GM18867 (cell line): ENCODE measurements around the gene SLC38A9.
"Not testable (repeated sequence)": the region's sequence is repeated elsewhere in the genome, so short reads cannot be mapped to it uniquely, and the experiment has no call there.

Experiments used
- ATAC-seq: cut with Tn5 transposase; IDR thresholded peaks from one replicate; pipeline ENCODE4 v1.9.1; 2021; ENCODE audit warnings: mild to moderate bottlenecking, moderate library complexity; ENCODE audit not compliant: unreplicated experiment

Gene SLC38A9

DNA sequence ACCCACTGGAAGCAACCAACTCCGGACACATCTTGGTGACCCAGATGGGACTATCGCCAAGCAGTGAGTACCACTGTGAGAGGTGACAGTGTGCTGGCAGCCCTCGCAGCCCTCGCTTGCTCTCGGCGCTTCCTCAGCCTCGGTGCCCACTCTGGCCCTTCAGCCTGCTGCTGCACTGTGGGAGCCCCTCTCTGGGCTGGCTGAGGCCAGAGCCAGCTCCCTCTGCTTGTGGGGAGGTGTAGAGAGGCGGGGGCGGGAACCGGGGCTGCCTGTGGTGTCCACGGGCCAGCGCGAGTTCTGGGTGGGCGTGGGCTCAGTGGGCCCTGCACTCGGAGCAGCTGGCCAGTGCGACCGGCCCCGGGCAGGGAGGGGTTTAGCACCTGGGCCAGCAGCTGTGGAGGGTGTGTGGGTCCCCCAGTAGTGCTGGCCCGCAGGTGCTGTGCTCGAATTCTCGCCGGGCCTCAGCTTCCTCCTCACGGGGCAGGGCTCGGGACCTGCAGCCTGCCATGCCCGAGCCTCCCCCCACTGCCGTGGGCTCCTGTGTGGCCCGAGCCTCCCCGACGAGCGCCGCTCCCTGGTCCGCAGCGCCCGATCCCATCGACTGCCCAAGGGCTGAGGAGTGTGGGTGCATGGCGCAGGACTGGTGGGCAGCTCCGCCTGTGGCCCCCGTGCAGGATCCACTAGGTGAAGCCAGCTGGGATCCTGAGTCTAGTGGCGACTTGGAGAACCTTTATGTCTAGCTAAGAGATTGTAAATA lies 98.8 kb downstream of the SLC38A9 start:
- no peak for ATAC-seq

DNA sequence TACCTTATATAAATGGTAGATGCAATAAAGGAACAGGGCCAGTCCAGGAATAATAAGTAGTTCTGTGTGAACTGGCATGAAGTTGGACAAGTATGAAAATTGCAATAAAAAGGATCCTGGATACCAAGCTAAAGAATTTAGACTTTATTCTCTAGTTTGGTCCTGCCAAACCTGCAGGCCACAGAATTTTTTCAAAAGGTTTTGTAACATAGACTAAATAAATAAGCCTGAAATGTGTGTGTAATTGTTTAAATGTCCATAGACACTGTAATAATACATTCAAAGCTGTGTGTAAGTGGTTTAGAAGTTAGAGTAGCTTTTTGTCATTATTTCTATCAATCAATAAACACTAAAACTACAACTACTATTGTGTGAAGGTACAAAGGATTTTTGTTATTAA lies 101.6 kb downstream of the SLC38A9 start:
- ATAC-seq = no peak

DNA sequence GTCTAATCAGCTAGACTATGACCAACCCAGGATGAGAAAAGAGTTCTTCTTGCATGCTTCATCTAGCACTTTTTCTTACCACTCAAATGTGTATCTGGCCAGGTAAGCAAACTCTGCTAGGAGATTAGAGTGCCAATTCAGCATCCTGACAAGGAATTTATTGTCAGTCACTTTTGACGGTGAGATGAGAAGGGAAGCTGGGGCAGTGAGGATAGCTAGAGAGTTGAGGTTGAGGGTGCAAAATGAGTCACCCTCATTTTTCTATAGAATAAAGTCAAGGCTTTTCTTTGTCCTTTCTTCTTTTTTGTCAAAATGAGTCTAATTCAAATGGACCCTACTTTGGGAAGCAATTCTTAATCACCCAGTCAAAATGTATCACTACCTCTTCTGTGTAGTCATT lies 102.7 kb downstream of the SLC38A9 start:
- no peak for ATAC-seq

DNA sequence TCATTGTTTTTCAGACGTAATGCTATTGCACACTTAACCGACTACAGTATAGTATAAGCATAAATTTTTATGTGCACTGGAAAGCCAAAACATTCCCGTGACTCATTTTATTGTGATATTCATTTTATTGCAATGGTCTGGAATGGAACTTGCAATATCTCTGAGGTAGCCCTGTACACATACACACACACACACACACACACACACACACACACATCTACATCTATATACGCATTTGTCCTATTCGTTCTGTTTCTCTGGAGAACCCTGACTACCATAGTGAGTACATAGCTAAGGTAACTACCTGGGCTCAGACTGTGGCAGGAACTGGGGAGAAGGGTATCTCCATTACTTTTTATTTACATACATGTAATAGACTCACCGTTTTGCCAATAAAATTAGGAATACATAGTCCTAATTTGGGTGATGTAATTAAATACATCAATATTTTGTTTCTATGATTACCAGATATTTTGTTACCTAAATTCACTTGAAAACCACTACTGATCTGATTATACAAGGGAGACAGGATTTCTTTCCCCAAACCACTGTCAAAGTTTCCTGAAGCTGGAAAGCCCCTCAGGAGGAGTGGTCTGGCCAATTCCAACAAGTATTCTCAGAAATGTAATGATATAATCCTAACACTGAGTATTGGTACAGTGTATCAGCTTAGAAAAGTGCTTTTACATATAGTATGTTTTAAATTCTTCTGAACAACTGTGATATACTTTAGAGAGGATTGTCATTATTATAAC lies 103.4 kb downstream of the SLC38A9 start:
- no peak for ATAC-seq

DNA sequence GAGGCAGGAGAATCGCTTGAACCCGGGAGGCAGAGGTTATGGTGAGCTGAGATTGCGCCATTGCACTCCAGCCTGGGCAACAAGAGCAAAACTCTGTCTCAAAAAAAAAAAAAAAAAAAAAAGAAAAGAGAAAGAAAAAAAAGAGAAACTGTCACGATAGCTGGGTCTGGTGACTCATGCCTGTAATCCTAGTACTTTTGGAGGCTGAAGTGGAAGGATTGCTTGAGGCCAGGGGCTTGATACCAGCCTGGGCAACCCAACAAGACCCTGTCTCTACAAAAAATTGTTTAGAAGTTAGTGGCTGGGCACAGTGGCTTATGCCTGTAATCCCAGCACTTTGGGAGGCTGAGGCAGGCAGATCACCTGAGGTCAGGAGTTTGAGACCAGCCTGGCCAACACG lies 104.8 kb downstream of the SLC38A9 start:
- not testable (repeated sequence) for ATAC-seq

DNA sequence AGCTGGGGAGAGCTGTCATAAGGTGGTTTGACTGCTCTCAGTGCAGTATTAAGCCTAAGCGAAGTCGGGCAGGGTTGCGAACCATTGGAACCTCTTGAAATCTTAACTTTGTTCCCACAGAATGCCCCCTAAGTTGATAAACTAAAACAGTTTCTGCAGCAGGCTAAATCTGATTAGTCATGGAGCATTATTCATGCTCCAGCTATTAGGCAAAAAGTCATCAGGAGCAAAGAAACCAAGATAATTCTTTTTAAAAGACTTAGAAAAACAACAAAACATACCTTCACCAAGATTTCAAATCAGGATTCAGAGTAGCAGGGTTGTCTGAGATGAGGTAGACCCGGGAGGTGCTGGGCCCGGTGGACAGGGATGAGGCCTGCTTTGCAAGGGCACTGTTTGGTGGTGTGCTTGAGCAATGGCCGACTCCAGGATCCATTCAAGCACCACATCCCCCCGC lies 107.5 kb downstream of the SLC38A9 start:
- ATAC-seq = no peak

DNA sequence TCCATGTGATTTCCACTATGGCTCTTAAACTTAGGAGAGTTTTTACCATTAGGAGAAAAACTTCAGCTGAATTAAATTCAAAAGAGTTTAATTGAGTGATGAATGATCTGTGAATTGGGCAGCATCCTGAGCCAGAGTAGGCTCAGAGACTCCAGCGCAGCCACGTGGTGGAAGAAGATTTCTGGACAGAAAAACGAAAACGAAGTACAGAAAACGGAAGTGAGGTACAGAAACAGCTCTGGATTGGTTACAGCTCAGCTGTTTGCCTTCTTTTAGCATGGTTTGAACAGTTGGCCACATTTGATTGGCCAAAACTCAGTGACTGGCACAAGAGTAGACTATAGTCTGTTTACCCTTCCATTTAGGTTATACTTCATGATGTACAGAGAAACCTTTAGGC lies 108.2 kb downstream of the SLC38A9 start:
- ATAC-seq = no peak

DNA sequence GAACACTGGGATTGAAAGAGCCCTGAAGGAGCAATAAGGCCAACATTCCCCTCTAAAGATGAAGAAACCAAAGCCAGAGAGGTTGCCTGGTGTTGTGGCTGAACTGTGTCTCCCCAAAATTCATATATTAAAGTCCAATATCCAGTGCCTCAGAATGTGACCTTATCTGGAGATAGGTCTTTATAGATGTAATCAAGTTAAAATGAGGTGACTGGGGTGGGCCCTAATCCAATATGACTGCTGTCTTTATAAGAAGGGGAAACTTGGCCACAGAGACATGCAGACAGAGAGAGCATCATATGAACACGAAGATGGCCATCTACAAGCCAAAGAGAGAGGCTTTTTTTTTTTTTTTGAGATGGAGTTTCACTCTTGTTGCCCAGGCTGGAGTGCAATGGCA lies 110.5 kb downstream of the SLC38A9 start:
- no peak for ATAC-seq

DNA sequence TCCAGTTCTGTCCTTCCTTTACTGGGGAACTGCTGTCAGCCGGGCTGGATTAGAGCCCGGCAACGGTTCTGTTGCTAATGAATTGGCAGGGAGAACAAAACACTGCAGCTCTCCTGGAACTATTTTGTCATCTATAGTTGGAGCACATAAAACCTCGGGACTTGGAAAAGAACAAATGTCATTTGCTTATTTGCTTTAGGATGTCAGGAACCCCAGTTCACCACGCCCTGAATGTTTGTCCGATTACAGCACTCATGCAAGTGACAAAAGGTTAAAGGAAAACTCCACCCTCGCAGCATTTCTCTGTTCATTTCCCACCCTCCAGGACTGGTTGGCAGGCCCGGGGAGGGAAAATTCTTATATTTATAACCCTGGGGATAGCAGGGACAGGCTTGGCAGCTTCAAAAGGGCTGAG lies 110.9 kb downstream of the SLC38A9 start:
- ATAC-seq = no peak

DNA sequence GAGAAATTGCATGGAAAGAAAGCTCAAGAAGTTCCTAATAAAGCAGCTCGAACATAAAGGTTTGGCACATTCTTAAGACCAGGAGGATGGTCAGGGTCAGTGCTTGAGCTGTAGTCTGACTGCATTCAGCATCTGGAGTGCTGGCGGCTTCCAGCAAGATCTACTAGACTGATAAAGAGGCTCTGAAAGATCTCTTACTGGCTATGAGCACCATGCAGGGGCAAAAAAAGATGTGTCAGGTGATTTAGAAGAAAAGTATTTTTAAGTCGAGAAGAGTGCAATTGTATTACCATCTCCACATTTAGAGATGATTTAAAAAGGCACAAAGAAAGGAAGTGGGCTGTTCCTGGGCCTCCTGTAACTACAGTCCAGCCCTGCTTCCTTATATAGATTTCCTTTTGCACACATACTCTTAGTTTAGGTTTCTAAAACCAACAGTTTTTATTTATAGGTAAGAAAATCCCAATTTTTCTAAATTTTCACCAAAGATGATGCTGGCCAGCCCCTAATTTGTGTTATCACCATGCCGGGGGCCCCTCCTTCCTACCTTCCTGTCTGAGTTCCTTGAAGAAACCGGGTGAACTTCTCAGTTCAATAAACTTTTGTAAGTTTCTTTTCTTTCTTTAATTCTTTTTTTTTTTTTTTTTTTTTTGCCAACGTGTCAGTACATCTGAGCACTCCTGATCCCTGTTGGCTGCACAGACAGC lies 111.5 kb downstream of the SLC38A9 start:
- no peak for ATAC-seq

DNA sequence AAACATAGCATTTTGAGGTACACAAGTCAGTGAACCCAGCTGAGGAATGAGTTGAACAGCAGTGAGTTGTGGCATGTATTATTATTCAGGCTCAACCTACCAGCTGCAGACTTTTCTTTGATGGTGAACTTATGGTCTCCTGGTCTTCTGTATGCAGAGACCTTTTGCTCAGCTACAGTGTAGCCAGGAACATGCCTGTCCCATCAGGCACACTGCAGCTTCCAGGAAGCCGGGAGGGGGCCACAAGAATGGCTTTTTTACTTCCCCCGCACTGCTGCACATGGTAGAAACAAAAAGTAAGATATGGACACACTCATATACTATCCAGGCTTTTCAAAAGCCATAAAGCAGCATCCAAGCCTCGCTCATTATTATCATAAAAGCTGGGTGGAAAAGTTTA lies 112.0 kb downstream of the SLC38A9 start:
- ATAC-seq = no peak

DNA sequence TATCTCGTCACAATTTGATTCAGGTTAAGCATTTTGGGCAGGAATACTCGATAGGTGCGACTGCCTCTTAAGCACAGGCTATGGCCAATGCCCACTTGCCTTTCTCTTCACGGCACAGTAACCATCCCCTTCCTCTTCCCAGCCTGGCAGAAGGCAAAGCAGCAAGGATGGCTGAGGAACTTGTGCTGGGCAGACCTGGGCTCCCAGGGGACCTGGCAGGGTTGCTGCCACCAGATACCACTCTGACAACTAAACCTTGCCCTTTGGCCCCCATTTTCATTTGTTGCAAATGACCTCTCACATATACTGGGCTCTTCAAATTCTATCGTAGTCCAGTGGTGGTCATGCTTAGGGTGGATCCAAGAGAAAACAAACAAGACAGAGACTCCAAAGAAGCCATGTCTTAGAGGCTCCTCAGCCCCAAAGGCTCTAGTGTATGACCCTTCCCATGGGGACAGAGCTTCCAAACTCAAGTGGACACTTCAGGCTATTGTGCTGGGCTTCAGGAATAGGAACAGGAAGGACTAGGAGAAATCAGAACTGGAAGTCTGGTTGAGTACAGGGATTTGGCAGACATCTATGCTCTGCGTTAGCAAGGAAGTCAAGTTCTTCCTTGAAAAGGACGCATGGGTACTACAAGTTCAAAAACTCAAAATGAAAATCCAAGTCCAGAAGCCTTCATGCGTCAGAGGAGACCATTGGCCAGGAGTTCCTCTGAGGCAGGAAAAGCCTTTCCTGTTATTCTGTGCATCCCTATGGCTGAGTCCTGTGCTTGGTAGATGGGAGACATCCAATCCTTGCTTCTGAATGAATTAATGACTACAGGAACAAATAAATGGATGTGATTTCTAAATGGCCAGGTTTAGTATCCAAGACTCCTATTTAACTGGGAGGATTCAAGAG lies 112.7 kb downstream of the SLC38A9 start:
- ATAC-seq = no peak

DNA sequence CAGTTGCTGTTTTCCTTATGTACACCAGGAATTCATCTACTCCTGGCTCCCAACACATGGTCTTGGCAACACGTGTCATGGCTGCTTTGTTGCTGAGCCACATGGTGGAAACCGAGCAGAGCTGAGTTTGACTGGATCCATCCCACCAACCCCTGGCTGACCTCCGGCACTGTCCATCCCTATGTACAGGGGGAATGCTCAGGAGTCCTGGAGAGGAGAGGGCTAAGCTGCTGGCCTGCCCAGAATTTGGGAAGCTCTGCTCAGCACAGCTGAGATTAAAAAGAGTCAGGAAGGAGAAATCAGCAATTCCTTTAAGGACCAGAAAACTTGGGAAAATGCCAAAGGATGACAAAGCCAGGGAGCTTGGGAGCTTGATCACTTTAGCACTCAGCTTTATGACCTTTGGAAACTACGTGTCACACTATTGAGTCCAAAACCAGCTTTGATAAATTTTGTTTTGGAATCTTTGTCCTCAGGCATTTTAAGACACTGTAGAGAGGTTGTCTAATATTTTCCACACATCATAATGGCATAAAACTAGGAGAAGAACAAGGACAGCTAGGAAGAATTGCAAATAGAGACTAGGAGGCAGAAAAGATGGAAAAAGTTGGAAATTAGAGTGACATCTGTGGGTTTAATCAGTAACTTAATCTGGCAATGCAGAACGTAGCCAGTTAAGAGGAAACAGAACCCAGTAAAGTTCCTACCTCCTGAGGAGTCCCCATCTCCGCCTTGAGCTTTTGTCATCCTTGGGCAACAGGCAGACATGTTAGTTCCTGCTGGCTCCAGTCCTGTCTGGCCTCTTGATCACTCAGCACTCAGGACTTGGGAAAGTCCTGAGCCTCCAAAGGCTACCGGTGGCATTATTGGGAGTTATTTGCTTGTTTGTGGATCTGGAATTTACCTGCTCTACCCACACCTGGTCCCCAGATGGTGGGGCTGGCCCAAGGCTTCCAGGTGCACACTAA lies 114.8 kb downstream of the SLC38A9 start:
- ATAC-seq = no peak

DNA sequence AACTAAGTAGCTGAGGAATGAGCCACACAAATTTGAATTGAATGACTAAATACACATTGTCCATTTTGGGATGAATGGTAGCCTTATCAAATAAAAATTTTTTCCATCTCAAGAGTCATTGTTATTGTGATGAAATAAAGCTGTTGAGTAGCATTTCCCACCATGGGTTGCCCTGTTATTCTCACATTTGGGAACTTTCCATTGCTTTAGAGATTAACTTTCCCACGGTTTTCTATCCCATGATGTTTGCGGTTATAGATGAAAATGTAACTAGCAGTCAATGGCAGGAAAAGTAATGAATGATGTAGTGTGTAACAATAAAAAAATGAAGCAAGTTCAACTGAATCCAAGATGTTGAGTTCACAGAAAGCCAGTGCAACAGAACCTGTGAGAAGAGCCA lies 117.5 kb downstream of the SLC38A9 start:
- no peak for ATAC-seq

DNA sequence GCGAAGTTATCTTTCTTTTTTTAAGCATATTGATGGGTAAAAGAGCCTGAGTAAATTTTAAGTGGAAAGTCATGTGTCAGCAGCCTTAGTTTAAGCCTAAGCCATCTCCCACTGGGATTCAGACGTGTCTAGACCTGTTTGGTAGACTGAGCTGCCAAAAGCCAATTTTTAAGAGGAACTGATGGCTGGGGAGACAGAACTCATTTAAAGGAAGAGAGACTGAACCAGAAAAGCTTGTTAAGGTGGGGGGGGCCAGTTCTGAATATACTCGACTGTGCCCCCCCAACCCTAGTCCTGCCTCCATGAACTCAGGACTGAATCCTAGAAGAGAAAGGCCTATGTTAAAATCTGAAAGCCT lies 119.0 kb downstream of the SLC38A9 start:
- no peak for ATAC-seq

DNA sequence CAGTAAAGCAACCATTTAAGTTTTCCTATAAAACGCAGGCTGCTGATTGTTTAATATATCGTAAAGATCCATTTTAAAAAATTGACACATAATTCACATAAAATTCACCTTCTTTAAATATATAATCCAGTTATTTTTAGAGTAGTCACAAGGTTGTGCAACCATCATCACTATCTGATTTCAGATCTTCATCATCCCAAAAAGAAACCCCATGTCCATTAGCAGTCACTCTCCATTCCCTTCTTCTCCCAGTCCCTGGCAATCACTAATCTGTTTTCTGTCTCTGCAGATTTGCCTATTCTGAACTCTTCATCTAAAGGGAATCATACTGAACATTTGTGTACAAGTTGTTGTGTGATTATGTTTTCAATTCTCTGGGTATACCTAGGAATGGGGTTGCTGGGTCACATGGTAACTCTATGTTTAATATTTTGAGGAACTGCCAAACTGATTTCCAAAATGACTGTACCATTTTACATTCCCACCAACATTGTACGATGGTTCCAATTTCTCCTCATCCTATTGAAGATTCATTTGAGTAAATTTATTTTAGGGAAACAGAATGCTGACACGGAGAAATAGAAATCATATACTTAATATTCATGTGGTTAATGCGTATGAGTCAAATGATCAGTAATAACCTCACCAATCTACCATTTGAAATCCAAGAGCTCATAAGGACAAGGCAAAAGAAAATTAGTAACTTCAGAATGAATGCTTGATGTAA lies 119.6 kb downstream of the SLC38A9 start:
- ATAC-seq = no peak

DNA sequence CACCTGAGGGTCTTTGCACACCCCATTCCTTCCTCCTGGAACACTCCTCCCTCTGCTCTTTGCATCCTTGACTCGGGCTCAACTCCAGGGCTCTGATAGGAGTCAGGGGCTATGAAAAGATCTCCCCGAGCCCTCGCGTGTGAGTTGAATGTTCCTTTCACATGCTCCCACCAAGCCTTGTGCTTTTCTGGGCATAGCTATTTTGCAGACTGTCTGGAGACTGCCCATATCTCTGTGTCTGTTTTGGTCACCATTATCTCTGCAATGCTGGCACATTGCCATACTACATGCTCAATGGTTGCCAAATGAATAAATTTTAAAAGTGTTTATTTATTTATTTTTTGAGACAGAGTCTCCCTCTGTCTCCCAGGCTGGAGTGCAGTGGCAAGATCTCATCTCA lies 120.4 kb downstream of the SLC38A9 start:
- ATAC-seq = no peak

DNA sequence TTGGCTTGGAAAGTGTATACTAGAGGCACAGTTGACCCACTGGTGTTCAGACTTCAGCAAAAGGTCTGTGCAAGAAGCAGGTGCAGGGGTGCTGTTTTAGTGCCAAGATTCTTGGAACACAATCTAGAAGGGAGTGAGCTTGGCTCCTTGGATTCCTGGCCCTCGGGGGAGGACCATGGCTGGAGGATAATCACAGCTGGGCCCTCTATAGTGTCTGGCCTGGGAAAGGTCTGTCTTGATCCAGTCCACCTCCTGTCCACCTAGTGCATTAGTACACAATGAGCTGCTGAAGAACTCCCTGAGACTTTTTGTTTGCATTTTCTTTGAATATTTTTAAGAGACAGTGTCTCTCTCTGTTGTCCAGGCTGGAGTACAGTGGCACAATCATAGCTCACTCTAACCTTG lies 126.9 kb downstream of the SLC38A9 start:
- no peak for ATAC-seq
